HG02884 (cell line): Measurements from ENCODE around the gene HTR4.

Experiments
- ATAC-seq: cut with Tn5 transposase; IDR thresholded peaks from one replicate; pipeline ENCODE4 v1.9.1; 2021; ENCODE audit warnings: mild to moderate bottlenecking, moderate library complexity; ENCODE audit not compliant: unreplicated experiment

The HTR4 gene

DNA sequence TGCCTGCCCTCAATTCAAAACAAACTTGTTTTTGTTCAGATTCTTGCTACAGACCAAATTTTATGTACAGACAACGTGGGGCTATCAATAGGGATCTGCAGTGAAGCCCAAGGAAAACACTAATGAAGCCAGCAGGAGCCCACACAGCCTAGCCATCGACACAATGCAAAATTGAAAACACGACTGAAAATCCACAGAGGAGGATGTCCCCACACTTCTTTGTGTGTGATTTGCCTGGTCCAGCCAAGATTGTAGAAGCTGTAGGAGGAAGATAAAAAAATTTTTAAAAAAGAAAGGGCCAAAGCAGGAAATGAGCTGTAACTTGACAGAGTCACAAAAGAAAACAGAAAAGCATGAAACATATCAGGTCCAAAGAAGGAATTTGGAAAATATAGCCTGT, 34.8 kb downstream of the HTR4 start:
- ATAC-seq = no peak

DNA sequence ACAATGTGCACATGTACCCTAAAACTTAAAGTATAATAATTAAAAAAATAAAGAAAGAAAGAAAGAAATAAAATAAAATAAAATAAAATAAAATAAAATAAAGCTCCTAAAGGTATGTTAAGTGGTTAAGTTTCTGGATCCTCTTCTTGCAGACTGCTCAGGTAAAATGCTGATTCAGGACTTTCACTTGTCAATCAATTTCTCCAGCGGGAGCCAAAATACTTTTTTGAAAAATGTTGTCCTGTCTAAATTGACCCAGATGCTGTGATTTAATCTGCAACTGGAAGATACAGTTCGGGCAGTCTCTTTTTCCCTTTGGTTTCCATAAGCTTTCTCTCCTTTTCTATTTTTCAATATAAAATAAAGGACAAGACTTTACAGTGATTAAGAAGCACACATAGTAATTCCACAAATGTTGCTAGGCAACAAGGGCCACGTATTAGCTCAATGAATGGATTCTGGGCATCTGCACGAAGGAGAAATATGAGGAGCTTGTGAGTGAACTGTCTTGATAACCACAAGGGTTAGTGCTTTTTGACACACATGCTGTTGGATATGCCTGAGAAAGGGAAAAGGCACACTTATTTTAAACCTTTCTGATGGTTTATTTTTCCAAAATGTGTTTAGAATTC, 38.6 kb downstream of the HTR4 start:
- no peak for ATAC-seq

DNA sequence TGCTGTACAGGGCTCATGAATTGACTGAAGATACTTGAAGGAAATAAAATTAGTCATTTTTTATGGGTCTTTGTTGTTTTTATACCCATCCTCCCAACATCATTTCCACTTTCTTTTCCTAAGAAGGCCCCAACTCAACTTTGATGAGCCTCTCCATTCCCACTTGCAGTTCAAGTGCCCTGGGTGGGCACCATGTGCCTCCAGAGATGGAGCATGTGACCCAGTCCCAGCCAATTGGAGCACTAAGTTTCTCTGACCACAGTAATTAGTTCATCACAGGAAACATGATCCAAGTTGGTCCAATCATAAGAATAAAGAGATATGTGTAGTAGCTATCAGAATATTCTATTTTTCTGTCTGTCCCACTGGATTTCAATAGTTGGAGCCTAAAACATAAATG, 46.9 kb downstream of the HTR4 start:
- ATAC-seq = no peak

DNA sequence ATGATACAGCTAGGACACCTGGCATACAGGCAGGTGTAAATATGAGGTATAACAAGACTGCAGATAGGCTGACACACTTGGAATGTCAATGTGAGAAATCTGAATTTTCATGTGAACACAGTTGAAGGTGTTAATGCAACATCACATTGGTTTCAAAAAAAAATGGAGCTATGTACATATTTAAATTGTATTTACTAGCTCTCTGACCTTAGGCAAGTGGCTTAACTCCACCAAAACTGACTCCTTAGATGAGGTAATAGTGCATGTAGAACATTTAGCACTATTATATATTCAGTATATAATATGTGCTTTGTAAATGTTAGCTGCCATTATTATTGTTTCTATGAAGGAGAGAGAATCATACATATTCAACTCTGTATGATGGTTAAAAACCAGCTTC, 48.0 kb downstream of the HTR4 start:
- ATAC-seq = no peak

DNA sequence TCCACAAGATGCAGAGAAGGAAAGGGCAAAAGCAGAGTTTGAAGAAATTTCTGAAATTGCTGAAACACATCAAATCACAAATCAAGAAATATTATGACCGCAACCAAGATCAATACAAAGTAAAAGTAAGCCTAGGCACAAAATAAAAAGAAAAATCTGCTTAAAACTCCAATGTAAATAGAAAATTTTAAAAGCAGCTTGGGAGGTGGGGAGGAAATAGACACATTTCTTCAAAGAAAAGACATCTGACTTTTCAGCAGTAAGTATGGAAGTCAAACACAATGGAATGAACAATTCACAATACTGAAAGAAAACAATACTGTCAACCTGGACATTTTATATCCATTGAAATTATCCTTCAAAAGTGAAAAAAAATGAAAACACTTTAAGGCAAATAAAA, 55.1 kb downstream of the HTR4 start:
- ATAC-seq = no peak

DNA sequence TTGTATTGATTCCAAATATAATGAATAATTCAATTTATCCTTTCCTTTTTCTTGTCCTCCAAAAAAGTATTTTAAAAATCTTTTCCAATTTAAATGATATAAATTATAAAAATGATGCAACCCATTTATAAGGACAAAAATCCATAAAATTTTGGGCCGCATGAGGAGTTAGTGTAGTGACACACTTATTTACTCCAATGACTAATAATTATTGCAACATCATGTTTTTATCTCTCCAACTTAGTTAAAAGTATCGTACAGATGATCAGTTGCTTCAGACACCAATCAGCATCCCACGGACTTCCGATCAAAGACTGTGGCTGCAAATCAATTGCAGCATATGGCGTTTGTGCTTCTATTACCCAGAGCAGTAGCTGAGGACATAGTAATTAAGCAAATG, 58.6 kb downstream of the HTR4 start:
- no peak for ATAC-seq

DNA sequence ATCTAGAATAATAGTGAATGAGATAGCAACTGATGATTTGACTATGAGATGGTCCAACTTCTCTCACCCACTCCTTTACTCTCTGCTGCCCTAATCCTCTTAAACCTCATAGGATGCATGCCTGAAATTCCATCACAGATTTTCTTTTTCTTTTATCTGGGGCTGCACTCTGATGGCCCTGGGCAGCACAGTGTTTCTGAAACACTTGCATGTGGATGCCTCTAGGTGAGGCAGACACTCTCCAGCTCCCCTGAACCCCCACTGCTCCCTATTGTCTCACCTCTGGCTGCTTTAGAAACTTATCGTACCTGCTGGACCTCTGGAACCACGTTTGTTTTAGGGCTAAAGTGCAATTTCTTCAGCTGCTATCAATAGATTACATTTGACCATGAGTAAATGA, 67.5 kb downstream of the HTR4 start:
- no peak for ATAC-seq

DNA sequence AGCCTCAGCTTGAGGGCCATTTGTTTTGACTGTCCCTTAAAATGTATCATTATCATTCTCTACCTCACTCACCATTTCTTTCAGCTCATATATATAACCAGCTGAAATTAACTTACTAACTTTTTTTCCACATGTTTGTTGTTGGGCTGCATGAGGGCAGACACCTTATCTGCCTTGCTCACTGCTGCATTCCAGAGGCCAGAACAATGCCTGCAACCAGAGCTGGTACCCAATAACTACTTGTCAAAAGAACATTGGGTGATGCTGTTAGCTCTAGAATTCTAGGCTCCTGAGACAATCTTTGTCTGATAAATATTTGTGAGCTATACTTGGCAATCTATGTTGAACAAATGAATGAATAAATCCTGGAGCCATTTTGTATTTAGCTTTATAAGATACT, 68.3 kb downstream of the HTR4 start:
- ATAC-seq = no peak

DNA sequence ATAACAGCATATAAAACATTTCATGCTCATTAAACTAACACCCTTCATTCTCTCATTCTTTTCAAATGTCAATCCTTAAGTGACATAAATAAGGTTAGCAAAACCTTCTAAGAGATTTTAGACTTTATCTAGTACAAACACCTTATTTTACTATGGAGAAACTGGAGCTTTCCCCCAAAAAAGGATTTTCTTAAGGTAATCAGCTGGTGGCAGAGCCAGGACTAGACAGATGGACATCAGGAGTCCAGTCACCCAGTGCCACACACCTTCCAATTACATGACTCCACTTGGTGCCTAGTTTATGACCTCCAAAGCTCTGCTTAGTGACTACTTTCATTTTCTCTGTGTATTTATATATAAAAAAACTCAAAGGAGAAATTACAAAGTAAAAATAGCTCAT, 70.2 kb downstream of the HTR4 start:
- ATAC-seq = no peak

DNA sequence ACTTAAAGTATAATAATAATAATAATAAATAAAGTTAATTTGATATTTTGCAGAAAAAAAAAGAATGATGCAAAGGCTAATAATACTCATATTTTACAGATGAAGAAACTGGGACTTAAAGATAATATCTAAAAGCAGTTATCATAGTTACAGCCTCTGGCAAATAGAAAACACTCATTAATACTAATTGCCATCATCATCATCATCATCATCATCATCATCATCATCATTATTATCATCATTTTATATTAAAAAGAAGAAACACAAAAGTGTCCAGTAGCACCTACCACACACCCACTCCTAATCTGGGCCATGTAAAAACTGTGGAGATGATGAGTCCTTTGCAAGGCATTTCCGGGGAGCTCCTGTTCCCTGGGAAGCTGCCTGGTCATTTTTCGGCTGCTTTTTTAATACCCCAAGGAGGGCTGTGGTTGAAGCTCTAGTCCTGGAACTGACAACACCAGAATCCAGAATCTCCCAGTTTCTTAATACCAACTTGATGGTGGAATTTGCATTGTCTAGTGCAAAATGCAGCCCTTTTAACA, 70.8 kb downstream of the HTR4 start:
- no peak for ATAC-seq

DNA sequence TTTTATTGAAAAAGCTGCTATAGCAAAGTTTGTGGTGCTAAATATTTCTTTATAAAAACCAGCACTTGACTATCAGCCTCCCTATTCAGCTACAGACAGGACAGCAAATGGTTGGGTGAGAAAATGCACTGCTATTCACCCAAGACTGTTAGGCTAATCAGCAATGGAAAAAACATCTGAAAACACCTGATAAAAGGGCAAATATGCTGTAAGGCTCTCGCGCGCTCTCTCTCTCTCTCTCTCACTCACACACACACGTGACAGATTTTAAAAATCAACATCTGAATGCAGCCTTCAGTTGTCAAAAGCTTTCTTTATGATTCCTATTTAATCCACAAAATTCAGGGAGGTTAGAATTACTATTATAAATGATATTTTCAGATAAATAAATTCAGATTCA, 80.2 kb downstream of the HTR4 start:
- no peak for ATAC-seq

DNA sequence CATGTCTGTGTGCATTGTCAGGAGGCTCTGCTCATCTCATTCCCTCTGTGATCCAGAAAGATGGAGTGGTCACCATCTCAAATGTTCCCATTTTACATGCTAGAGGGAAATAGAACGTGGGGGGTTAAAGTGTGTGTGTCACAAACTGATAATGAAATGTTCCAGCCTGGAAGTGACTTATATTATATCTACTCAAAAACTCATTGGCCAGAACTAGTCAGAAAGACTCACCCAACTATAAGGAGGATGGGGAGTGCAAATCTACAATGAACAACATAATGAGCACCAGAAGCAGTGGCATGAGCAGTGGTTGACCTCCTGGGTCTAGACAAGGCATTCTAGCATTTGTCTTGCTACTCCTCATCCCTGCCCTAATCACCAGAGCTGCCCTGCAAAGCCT, 81.0 kb downstream of the HTR4 start:
- ATAC-seq = no peak

DNA sequence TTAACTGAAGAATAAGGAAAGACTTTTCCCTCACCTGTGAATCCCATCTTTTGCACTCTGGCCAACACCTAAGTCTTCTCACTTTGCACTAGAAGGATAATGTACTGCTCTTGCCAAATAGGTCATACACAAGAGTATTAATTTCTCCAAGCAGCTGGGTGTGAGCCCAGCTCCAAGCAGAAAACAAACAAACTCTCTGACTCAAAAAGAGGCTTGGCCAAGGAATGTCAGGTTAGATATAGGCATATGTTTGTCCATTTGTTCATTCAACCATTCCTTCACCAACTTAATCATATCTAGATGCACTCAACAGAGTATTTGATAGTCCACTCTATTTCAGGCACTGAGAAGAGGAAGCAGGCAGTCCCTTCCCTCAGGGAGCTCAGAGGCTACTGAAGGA, 84.4 kb downstream of the HTR4 start:
- no peak for ATAC-seq

DNA sequence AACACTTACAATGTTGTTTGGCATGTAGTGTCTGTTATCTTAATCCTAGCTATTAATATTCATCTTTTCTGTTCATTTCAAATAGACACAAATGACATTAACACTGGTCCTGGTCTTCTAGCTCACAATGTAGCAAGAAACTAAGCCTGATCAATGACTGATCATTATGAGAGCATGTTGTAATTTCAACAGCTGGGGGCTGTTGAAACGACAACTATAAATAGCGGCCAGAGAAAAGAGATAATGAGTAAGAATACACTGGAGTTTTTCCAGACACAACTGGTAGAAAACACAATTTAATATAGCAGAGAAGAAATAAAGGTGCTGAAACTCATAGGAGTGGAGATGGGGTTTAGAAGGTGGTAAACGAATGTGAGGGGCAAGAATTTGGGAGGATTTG, 89.2 kb downstream of the HTR4 start:
- no peak for ATAC-seq

DNA sequence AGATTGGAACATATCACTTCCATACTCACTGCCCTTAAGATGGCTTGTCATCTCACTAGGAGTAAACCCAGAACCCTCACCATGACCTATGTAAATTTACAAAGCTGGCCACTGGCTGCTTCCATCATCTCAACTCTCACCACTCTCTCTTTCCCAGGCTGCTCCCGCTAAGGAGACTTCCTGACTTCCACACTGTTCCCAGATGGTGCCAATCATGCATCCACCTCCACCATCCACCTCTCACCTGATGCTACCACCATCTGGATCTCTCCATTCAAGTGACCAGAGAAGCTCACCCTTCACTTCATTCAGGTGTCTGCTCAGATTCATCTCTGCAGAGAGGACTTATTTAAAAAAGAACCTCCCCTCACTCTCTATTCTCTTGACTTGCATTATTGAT, 91.3 kb downstream of the HTR4 start:
- ATAC-seq = no peak

DNA sequence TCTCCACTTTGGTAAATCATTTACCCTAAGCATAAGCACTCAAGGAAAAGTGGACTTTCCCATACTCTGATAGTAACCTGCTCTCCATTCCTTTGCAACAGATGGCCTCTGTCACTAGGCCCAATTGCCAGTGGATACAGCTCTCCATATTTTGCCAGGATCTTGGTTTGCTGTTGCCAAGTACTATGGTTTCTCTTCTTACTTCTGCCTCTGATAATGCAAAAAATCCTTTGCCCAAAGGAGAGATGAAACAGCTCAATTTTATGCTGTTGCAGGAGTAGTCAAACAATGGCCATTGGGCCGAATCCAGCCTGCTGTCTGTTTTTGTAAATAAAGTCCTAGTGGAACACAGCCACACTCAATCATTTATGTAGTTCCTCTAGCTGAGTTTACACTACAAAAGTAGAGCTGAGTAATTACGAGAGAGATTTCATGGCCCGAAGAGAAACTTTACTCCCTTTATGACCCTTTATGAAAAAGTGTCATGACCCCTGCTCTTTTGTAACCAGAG, 92.5 kb downstream of the HTR4 start:
- ATAC-seq = no peak

DNA sequence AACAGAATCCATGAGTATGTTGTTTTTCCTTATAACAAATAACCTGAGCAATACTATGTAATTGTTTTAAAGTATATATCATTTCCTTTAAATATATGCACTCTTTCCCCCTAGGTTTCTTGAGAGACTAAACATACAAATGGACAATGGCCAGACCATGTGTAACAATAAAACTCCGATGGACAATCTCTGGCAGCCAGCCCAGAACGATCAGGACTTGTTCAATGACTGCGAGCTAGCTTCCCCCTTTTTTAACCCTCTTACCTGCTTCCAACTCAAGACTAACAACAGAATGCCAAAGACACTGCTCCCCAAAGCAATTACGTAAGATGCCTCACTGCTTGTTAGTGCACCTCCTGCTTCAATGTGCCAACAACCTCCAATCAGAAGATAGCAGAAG, 94.9 kb downstream of the HTR4 start:
- no peak for ATAC-seq

DNA sequence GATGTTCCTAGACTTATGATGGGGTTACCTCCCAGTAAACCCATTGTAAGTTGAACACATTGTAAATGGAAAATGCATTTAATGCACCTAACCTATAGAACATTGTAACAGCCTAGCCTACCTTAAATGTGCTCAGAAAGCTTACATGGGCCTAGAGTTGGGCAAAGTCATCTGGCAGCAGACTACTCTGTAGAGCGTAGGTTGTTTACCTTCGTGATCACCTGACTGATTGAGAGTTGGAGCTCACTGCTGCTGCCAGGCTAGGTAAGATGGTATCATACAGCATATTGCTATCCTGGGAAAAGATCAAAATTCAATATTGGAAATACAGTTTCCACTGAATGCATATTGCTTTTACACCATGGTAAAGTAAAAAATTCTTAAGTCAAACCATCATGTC, 95.4 kb downstream of the HTR4 start:
- no peak for ATAC-seq

DNA sequence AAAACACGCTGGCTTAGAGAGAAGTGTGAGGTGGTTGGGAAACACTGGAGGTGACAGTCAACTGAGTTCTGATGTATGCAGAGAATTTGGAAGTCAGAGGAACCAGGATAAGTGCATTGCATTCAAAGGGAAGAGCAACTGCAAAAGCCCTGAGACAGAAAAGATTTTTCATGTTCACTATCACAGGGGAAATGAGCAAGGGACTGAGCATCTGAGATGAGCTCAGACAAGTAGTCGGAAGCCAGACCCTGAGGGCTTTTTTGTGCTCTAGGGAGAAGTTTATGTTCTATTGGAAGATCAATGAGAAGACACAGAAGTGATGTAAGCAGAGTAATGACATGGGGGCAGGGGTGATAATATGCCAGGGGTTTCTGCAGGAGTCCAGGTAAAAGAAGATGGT, 97.5 kb downstream of the HTR4 start:
- ATAC-seq = no peak

DNA sequence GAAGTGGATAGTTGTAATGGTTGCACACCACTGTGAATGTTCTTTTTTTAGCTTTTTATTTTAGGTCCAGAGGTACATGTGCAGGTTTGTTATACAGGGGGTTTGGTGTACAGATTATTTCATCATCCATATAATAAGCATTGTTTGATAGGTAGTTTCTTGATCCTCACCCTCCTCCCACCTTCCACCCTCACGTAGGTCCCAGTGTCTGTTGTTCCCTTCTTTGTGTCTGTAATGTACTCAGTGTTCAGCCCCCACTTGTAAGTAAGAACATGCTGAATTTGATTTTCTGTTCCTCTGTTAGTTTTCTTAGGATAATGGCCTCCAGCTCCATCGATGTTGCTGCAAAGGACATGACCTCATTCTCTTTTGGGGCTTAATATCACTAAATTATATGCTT, 99.7 kb downstream of the HTR4 start:
- ATAC-seq = no peak

DNA sequence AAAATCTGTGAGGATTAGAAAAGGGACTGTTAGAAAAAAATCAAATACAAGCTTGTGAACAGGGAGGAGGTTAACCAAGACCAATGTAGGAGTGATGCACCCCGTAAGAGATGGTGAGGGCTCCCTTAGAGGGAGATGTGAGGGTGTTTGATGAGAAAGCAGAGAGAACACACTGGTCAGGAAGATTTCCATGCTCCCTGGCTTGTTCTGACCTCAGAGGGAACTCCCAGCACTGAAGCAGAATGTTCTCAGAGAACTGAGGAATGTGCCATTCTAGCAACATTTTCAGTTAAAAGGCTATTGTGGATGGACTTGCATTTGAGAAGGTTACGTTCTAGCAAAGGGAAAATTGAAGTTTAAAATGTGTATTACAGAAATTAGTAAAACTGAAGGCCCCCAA, 110.6 kb downstream of the HTR4 start:
- no peak for ATAC-seq

DNA sequence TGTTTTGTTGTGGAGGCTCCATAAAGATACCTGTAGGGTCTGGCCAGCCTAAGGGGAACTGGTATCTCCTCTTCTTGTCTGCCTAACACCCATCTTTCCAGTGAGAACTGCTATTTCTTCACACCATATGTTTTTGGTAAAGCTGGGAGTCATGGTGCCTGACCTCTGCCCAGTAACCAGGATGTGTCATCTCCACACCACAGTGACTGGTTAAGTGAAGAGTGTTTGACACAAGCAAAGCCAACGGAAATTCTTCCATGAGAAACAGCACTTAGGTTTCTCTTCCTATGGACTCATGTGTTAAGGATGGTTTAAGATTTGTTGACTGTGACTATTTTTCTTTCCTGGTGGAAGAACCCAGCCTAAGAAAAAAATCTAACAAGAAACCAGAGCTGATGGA, 111.5 kb downstream of the HTR4 start:
- ATAC-seq = no peak
